GM18517 (cell line): ENCODE results near the gene BAIAP2L2.
"Not testable (repeated sequence)": the region's sequence is repeated elsewhere in the genome, so short reads cannot be mapped to it uniquely, and the experiment has no call there.

Source experiments
- ATAC-seq: cut with Tn5 transposase; IDR thresholded peaks from one replicate; pipeline ENCODE4 v1.9.1; 2021; ENCODE audit warnings: mild to moderate bottlenecking, moderate library complexity; ENCODE audit not compliant: unreplicated experiment

BAIAP2L2 gene

DNA sequence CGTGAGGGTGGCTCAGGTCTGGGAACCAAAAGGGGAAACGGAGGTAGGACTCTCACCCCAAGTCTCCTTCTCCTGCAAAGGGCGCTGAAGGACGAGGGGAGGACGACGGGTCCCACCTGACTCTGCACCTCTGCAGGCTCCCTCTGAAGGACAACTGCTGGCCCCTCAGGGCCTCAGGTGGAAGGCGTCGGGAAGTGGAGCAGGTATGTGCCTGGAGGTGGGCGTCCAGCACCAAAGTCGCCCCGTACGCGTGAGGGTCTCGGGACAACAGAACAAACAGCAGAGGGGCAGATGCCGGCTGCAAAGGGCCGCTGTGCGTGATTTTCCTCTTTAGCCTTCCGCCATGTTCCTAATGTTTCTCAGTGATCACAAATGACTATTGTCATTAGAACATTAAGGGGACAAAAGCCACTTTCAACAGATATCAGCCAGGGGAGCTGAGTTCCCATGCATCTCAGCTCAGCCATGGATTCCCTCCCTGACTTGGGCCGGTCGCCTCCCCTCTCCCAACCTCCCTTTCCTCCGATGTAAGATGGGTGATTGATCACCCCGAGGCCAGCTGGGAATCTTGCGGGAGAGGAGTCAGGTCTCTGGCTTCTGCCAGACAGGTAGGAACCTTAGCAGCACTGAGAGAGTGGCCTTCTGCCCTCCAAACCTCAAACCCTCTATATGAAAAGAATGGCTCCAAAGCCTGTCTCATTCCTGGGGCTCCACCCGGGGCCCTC lies 27.3 kb downstream of the BAIAP2L2 start:
- no peak for ATAC-seq

- no peak for ATAC-seq
Measured at GRCh38 chr22:38081941-38082828, 28.3 kb downstream of the BAIAP2L2 start.

GRCh38 chr22:38081636-38081940 lies 28.9 kb downstream of the BAIAP2L2 start:
- ATAC-seq, result no peak

GRCh38 chr22:38080850-38081635 lies 29.4 kb downstream of the BAIAP2L2 start:
- no peak for ATAC-seq

DNA sequence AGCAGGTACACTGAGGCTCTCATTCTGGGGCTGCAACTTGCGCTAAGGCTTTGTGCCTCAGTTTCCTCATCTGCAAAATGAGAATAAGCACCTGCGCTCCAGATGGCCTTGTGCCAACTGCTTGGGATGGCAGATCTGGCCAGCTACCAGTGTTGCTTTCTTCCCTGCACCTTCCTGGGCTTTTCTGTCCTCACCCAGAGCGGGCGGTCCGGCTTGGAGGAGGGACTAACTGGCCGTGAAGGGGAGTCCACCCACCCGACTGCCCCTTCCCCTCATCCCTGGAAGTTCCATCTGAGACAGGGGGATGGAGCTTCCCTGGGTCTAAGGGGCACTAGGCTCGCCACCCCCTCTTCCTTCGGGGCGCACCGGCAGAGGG lies 30.0 kb downstream of the BAIAP2L2 start:
- ATAC-seq, result no peak

DNA sequence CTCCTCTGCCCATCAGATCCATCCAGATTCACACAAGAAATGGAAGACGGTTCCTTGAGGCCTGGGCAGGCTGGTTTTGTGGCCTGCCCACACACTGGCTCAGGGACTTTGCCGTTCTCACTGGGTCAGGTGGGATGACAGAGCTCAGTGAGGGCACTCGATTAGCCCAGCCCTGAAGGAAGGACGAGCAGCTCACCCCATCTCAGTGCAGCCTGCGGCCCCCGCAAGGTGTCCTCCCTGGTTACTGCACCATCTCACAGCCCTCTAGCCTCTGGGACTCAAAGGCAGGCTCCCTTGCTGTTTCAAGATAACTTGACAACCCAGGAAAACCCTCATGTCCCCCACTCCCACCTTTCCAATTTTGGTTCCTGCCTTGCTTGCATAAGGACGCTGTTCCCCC lies 30.7 kb downstream of the BAIAP2L2 start:
- ATAC-seq, result no peak

GRCh38 chr22:38079208-38079607 lies 31.3 kb downstream of the BAIAP2L2 start:
- not testable (repeated sequence) for ATAC-seq

- no peak for ATAC-seq
Measured at GRCh38 chr22:38078046-38078840, 32.2 kb downstream of the BAIAP2L2 start.

DNA sequence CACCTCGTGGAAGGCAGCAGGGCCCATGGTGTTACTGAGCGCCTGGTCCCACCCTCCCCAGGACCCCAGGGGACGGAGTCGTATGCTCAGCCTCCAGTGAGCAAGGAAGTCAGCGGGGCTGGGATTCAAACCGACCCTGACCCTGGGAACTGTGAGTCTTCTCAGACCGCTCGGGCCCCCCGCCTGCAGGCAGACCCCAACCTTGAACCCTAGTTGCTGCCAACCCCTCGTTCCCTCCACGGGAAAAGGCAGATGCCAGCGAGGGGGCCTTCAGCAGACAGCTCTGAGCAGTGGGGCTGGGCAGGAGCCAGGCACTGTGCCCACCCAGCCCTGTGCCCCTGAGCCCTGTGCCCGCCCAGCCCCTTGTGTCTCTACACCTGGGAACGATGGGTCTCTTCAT lies 32.9 kb downstream of the BAIAP2L2 start:
- ATAC-seq, result no peak

DNA sequence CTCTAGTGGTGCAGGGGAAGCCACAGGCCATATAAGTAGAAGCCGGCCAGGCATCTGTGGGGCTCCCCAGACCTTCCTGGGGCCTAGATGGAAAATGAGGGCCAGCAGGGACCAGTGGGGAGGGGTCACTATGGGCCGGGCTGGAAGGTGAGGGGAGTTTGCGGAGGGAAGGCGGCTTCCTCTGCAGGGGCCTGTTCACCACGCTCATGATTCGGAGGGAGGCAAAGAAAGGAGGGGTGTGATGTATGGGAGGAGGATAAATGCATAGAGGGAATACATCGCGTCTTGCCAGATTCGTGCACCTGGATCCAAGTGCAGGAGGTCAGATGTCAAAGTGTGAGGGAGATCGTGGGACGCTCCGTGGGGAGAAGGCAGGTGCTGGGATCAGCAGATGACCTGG lies 33.4 kb downstream of the BAIAP2L2 start:
- ATAC-seq, result no peak

DNA sequence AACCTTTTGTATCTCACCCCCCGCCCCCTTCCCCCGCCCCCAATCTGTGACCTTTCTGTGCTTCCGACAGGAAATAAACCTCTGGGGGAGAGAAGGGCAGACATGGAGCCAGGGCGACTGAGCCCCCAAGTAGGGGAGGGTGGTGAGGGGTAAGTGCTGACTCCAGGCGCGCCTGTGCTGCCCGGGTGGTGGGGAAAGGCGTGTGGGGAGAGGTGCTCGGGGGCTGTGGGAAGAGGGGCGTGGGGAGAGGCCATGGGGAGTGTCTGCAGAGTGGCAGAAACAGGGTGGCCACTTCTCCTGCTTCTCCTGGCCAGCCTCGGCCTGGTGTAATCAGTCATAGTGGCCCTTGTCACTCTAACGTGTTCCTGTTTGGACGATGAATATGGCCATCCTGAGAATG lies 34.5 kb downstream of the BAIAP2L2 start:
- no peak for ATAC-seq

DNA sequence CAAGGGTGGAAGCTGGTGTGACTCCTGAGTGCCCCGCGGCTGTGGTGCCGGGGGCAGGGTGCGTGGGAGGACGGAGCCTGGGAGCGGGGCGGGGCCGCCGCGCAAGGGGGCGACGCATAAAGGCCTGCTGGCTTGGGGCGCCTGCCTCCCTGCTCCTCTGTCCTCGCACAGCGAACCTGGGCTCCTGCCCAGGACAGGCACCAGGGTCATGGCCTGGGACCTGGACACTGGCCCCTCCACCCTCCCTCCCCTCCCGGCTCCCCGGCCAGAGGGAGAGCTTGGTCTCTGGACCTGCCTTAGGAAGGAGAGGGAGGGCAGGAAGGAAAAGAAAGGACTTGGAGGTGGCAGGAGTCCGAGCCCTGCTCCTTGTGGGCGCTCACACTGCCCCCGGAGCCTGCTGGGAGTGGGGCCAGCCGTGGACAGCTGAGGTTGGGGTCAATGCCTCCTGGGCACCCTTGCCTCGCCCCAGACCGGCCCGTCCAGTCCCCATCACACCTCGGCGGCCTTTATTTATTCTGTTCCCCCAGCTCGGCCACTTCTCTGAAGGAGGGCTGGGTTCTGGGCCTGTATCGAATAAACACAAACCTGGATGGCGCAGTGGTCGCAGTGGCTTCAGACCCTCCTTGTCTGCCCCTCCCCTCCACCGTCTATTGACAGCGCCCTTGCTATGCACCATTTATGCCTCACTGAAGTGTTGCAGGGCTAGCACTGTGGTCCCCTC lies 35.2 kb downstream of the BAIAP2L2 start:
- ATAC-seq, result no peak

- no peak for ATAC-seq
Measured at GRCh38 chr22:38074181-38075104, 36.0 kb downstream of the BAIAP2L2 start.

DNA sequence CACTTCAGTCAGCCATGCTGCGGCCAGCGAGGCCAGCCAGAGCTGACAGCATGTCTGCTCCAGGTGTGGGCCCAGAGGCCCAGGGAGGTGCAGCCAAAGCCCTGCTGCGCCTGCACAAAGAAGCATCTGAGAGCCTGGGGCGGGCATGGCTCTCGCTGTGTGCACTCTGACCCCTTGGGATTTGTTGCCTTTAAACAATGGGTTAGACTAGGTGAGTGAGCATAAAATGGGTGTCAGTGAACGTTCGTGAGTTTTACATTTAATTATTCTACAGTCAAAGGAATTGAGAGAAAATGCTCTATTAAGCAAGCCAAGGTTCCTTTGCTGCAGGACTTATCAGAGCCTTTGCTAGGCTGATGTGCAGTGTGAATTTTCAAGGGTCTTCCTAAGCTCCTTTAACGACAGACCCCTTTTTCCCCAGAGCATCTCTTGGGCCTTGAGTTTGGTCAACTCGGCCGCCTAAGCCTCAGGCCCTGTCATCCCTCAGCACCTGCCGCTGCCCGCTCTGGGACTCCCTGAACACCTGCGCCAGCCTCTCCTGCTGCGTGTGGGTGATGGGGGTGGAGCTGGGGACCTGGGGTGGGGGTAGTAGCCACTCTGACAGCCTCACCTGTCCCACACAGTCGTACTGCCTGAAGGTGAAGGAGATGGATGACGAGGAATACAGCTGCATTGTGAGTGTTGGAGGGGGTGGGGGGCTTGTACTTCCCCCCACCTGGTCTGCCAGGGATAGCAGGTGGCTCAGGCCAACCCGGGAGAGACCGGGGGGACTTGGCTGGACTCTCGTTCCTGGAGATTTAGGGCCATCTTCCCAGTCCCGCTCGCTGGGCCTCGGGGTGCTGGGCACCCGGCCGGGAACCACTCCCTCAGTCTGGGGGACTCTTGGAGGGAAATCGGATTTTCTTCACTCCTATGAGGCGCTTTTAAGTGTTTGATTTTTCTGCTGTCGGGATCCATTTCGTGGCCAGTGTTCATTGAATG lies 37.0 kb downstream of the BAIAP2L2 start:
- ATAC-seq, result no peak

DNA sequence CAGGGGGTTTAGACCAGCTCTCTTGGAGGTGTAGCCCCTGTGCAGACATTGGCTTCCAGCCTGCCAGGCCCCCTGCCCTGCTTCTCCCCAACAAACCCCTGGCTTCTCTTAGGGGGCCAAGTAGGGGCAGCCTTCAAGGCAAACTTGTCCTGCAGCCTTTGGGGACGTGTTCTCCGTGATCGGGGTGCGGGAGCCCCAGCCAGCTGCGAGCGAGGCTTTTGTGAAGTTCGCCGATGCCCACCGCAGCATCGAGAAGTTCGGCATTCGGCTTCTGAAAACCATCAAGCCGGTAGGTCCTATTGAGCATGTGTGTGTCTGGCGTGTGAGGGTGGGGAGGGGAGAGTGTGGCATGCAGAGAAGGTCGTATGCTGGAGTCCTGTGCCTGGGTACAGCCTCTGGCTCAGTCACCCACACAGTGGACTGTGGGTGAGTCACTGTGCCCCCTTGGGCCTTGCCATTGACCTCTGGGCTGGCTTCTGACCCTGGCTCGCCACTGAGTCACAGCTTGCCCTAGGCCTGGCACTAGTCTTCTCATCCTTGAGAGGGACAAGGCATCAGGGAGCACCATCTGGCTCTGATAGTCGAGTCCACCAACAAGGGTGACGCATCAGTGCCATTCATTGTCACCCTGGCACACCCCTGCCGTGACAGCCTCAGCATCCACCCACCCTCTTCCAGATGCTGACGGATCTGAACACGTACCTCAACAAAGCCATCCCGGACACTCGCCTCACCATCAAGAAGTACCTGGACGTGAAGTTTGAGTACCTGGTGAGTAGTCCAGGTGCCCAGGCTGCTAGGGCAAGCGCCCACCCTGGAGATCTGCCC lies 37.9 kb downstream of the BAIAP2L2 start:
- no peak for ATAC-seq

DNA sequence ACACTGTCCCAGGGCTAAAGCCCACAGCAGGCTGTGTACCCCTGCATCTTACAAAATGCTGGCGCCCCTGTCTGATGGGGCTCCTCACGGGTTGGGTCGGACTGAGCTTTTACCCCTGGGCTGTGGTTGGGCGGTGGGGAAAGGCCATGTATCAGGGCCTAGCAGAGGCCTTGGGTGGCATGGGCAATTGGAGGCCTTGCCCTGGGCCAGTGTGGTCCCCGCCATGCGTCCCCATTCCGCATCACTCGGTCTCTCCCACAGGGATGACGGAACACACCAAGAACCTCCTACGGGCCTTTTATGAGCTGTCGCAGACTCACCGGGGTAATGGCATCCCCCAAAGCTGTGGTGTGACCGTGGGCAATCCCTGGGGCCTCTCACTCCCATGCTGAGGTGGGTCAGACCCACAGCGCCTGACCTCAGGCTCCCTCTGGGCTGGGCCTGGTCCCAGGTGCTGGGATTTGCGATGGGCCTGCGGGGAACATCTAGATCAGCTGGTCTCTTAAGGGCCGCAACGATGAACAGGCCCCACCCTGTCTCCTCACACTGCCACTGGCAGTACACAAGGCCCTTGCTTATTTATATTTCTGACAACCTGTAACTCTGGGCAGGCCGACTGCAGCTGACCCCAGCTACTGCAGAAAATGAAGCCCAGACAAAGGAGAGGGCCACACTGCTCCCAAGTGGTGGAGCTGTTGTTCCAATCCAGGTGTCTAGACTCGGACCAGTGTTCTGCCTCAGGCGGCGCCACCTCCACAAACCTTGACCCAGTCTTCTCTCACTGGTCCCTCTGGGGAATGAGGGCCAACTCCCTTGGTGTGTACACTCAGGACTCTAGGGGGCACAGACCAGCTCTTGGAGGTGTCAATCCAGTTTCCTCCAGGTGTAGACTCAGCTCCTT lies 38.8 kb downstream of the BAIAP2L2 start:
- ATAC-seq, result no peak
